NCI-H2171 (cell line): ENCODE data around the gene IRF3.

Source experiments
- DNase-seq: peaks from one replicate; lab custom pipeline; 2025; lab: John Stamatoyannopoulos, UW

Gene IRF3, protein sequence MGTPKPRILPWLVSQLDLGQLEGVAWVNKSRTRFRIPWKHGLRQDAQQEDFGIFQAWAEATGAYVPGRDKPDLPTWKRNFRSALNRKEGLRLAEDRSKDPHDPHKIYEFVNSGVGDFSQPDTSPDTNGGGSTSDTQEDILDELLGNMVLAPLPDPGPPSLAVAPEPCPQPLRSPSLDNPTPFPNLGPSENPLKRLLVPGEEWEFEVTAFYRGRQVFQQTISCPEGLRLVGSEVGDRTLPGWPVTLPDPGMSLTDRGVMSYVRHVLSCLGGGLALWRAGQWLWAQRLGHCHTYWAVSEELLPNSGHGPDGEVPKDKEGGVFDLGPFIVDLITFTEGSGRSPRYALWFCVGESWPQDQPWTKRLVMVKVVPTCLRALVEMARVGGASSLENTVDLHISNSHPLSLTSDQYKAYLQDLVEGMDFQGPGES

GRCh38 chr19:49665351-49666119 lies at the start of gene IRF3, which contains the start of gene BCL2L12:
Gene IRF3 (minus strand): TSS chr19:49665857. CDS start chr19:49664838, 1,019 bp downstream.
Gene BCL2L12 (plus strand): TSS chr19:49665933. CDS start chr19:49666693, 760 bp downstream.
- peak; percentile 86 for DNase-seq

DNA sequence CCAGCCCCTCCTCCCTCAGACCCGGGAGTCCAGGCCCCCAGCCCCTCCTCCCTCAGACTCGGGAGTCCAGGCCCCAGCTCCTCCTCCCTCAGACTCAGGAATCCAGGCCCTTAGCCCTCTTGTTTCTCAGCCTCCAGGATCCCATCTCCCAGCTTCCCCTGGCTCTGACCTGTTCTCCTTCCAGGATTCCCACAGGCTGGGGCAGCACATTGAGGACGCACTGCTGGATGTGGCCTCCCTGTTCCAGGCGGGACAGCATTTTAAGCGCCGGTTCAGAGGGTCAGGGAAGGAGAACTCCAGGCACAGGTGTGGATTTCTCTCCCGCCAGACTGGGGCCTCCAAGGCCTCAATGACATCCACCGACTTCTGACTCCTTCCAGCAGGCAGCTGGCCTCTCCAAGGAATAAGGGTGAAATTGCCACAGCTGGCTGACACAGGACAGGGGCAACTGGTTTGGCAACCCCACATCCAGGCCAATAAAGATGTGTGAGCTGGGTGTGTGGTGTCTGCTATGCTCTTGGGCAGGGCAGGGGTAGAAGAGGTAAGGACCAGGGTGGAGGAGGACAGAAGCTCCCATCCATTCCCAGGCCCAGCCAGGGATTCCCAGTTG lies 47.7 kb upstream of the IRF3 start:
- DNase-seq = no peak

- no peak for DNase-seq
Observed at GRCh38 chr19:49712397-49712859, 46.8 kb upstream of the IRF3 start.

GRCh38 chr19:49710372-49710951 lies 44.8 kb upstream of the IRF3 start:
- no peak for DNase-seq

- no peak for DNase-seq
Observed at GRCh38 chr19:49705919-49706318, 40.3 kb upstream of the IRF3 start.

- no peak for DNase-seq
Observed at GRCh38 chr19:49704888-49705642, 39.4 kb upstream of the IRF3 start.

DNA sequence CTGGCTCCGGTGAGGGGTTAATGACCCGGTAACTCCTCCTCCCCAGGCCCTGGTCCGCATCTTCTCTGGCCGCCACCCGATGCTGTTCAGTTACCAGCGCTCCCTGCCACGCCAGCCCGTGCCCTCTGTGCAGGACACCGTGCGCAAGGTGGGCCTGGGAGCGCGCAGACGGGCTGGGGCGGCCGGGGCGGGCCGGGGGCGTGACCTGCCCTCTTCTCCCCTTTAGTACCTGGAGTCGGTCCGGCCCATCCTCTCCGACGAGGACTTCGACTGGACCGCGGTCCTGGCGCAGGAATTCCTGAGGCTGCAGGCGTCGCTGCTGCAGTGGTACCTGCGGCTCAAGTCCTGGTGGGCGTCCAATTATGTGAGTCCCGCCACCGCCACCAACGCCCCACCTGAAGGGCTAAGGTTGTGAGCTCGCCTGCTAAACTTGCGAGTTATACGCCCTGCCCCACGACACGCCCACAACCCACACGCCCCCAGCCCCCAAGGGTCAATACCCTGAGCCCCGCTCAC lies 35.7 kb upstream of the IRF3 start:
- DNase-seq = no peak

DNA sequence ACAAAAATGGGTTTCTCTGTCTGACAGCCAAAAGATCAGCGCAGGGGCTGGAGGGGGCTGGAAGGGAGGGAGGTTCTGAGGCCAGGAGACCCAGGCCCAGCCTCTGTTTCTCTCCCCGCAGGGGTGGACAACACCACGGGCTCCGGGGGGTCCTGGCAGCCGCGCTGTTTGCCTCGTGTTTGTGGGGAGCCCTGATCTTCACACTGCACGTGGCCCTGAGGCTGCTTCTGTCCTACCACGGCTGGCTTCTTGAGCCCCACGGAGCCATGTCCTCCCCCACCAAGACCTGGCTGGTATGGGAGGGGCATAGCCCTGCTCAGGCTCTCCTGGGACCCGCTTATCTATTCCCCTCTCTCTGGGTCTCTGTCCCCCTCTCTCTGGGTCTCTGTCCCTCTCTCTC lies 34.9 kb upstream of the IRF3 start:
- DNase-seq = no peak

DNA sequence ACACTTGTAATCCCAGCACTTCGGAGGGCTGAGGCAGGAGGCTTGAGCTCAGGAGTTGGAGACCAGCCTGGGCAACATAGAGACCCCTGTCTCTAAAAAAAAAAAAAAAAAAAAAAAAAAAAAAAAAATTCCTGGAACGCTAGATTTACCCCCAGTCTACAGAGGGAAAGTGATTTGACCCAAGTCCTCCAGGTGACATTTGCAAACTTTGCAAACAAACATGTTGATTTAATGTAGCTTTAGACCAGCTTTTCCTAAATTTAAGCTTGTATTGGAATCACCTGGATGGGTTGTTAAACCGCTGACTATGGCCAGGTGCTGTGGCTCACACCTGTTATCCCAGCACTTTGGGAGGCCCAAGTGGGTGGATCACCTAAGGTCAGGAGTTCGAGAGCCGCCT lies 33.7 kb upstream of the IRF3 start:
- no peak for DNase-seq

DNA sequence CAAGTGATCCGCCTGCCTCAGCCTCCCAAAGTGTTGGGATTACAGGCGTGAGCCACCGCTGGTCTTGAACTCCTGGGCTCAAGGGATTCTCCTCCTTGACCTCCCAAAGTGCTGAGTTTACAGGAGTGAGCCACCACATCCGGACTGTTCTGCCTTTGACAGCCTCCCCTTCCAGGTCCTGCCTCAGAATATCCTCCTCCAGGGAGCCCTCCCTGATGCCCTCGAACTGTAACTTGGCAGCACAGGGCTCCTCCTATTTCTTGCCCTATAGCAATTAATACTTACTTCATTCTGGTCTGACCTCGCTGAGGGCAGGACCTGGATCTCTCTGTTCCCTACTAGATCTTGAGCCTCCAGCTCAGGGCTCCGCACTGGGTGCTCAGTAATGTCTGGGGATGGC lies 31.2 kb upstream of the IRF3 start:
- DNase-seq = no peak

GRCh38 chr19:49696115-49696514 lies 30.5 kb upstream of the IRF3 start:
- DNase-seq = no peak

GRCh38 chr19:49692147-49692506 lies 26.5 kb upstream of the IRF3 start:
- no peak for DNase-seq

- peak; percentile 83 for DNase-seq
Observed at GRCh38 chr19:49691243-49692146, 25.8 kb upstream of the IRF3 start.

DNA sequence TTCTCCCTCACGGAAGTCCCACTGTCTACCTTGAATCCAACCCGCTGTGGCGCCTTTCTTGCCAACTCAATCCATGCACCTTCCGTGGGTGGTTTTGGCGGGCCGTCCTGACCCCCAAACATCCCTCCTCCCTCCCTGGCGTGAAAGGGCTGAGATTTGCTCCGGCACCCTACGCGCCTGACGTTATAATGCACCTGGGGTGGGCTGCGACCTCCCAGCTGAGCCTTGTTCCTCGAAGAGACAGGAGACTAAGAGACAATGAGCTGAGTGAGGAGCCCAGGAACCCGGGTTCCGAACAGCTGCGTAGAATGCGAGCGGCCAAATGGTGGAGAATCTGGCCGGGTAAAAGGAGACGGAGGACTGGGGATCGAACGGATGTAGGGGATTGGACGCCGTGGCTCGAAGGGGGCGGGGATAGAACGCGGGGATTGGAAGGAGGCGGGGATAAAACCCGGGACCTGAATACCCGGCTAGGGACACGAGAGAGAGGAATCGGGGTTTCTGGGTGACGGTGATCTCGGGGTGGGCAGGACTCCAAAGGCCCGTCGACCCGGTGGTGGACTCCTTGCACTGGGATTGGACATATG lies 25.1 kb upstream of the IRF3 start, which contains the start of gene CPT1C:
Gene CPT1C (plus strand): TSS at position 461 of the 587 bp plus-strand sequence. CDS start 1,137 bp downstream, outside the sequence.
- peak; percentile 94 for DNase-seq

DNA sequence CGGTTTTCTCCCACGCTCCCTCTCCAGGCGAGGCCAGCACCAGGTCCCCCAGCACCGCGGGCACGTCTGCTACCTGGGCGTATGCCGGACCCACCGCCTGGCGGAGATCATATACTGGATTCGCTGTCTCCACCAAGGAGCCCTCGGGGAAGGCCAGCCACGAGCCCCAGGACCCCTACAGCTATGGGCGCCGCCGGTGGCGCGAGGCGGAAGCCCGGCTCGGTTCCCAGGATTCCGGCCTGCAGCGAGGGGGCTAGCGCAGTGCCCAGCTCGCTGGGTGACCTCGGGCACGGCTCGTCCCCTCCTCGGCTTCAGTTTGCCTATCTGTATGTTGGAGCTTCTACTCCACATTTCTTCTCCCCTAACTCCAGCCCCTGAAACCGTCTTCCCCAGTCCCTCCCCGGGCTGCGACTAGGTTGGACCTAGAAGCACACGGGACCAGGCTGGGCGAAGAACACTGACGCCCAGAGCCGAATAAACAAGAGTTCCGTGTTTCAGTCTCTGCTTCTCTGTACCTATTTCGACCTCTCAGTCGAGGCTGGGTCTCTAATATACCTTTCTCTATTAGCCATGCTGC lies 24.5 kb upstream of the IRF3 start:
- no peak for DNase-seq

DNA sequence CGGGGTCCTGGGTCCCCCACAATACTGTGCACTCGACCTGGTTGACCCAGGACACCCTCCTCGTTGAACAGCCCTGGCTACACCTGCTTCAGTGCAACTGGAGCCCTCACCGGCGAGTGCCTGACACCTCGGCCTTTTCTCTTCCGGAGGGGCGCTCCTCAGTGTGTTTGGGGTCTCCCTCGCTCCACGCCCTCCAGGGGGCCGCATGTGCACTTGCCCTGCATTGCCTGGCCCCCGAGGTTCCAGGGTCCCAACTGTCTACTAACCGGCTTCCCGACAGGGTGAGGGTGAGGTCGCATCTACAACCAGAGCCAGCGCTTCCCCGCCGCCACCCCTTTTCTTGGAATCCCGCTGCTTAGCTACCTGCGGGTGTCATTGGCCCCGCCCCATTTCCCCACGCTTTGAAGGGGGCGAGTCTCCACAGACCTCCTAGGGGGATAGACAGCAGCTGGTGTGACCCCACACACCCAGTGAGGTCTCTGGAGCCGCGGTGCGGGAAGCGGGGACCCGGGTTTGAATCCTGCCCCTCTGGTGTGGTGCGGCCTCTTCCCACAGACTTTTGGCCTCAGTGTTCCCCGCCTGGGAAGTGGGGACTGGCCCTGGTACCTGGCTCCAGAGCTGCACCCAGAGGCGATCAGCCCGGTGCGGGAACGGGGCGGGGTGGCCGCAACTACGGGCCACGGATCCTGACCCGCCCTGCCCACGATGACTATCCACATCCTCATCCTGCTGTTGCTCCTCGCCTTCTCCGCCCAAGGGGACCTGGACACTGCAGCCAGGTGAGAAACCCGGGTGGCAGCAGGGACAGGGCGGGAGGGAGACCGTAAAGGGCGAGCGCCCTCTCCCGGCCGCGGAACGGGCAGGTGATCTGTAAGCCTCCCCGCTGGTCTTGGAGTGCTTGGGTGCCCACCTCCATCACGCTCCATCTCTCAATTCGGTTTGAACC lies 23.7 kb upstream of the IRF3 start, which contains the start of gene ADM5:
Gene ADM5 (plus strand): TSS at position 462 of the 946 bp plus-strand sequence. CDS start 244 bp downstream, at position 706.
- DNase-seq = peak; percentile 47

- DNase-seq = no peak
Observed at GRCh38 chr19:49688531-49689132, 23.0 kb upstream of the IRF3 start.
